Measurements from ENCODE around the gene PLXNB1. TPM values are rescaled to one million over a fixed set of nuclear protein-coding genes. Genes with fewer than 3 reads are reported as not detected.

Gene PLXNB1
- total RNA-seq, 1 donor, result 0.63 TPM

DNA sequence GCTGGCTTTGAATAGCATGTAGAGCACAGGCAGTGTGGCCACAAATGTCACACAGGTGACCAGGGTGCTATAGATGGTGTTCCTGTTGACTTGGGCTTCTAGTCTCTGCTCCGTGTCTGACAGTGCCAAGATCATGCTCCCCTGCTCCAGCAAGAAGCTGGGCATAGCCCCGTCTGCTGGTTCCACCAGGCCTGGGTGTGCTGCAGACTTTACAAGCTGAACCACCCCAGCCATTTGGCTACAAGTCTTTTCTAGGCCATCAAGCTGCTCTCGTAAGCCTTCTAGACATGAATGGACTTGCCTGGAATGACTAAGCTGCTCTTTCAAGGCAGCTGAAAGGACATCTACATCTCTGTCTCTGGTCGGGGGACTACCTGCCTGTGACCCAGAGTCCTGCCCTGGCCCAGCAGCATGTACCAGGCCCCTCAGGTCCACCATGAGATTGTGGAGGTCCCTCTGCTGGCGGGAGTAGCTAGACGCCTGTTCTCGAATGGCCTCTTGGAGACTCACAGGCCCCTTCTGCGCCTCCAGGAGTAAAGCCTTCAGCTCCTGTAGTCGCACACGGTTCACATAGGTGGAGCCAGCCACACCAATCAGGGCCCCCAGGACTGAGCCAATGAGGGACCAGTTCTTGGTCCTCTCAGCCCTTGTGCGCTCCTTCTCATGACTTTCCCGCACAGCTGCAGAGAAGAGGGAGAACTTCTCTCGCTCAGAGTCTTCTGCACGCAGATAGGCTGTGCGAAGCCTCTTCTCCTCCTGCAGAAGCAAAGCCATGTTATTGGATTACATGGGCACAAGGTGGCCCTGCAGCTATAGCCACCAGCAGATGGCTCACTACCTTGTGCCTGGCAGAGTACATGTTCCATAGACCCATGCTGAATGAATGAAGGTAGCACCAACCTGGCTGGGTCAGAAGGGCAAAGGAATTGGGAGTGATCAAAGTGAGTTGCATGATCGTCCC is 2.8 kb upstream of the PLXNB1 start:
- Histone ChIP-seq H3K4me1 (ENCODE audit: insufficient read depth, low read length) (peaks cover 15% of the 10 kb centered on the region), H3K9me3 (ENCODE audit: low read depth, low read length) (no peaks in the 10 kb centered on the region), H3K27me3 (ENCODE audit: insufficient read depth, low read length) (no peaks in the 10 kb centered on the region), H3K4me3 (ENCODE audit: low read length) (no peak overlapping the region)

DNA sequence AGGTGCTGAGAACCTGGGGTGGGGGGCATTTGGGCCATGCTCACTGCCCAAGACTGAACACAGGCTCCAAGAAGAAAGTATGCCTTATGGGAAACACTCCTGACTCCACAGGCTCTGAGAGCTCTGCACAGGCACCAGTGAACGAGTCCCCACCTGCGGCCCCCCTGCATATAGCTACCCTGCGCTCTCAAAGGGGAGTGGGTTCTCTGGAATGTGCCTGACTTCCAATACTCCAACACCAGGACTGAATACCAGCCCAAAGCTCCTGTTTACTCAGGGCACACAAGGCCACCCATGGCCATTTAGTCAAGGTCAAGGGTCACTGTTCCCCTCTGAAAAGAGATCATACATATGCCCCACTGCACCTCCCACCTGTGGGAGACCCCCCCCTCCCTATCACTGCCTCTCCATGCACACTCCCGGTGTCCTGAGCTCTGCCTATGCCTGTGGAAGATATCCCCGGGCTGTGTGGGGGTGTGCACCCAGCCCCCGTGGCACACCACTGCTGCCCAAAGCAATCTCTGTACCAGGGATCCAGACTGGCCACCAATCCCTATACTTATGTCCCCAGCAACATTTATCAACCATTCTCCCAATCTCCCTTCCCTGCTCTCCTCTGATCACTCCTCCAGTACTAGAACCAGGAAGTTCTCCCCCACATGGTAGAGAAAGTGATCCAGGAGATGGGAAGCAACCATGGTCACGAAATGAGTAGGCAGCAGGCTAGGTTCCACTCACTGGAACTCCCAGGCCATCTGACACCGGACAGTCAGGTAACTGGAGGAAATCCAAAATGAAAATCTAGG is 1.5 kb upstream of the PLXNB1 start:
- H3K4me1 ChIP-seq (ENCODE audit: insufficient read depth, low read length), result peaks cover 11% of the 10 kb centered on the region
- no peaks in the 10 kb centered on the region for H3K9me3 ChIP-seq (ENCODE audit: low read depth, low read length)
- H3K4me3 ChIP-seq (ENCODE audit: low read length), result no peak overlapping the region
- no peaks in the 10 kb centered on the region for H3K27me3 ChIP-seq (ENCODE audit: insufficient read depth, low read length)

DNA sequence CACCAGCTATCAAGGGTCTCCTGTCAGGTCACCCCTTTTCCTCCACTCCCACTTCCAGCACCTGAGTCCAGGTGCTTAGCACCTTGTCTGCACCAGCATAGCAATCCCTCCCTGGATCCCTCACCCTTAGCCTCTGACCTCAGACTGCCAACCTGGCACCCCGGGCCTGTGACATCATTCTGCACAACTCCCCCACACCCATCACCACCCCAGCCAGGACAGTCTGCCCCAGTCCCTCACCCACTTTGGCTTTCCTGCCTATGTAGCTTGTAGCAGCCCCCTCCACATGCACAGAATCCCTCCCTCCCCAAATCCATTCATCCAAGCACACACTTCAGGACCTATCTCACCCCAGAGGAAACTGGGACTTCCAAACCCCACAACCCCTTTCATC is 819 bp upstream of the PLXNB1 start:
- no peaks in the 10 kb centered on the region for H3K9me3 ChIP-seq (ENCODE audit: low read depth, low read length)
- H3K27me3 ChIP-seq (ENCODE audit: insufficient read depth, low read length), result no peaks in the 10 kb centered on the region
- H3K4me3 ChIP-seq (ENCODE audit: low read length), result no peak overlapping the region
- peaks cover 7% of the 10 kb centered on the region for H3K4me1 ChIP-seq (ENCODE audit: insufficient read depth, low read length)

DNA sequence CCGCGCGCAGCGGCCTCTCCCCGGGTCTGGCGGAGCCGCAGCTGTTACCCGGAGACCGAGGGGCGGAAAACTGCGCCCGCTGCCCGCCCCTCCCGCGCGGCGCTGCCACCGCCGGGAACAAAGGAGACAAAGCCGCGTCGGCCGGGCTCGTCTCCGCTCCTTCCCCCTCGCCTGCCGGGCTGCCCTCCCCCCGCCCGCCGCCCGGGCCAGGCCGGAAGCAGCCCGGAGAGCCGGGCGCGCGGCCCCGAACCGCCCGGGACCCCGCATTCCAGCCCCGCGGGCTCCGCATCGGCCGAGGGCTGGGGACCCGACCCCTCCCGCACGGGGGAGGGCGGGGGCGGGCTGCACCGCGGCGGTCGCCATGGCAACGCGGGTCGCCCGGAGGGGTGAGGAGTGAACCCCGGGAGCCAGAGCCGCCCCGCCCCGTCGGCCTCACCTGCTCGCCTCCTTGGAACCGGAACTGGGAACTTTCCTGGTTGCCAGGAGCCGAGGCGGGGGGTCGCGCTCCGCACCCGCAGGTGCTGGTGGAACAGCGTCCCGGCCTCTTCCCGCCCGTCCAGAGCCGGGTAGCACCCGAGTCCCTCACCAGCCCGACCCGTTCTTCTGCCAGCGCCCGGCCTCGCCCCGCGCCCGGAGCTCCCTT is 448 bp downstream of the PLXNB1 start:
- Histone ChIP-seq H3K4me1 (ENCODE audit: insufficient read depth, low read length) (peaks cover 7% of the 10 kb centered on the region), H3K4me3 (ENCODE audit: low read length) (peak overlapping the region; percentile 47), H3K27me3 (ENCODE audit: insufficient read depth, low read length) (no peaks in the 10 kb centered on the region), H3K9me3 (ENCODE audit: low read depth, low read length) (no peaks in the 10 kb centered on the region)

DNA sequence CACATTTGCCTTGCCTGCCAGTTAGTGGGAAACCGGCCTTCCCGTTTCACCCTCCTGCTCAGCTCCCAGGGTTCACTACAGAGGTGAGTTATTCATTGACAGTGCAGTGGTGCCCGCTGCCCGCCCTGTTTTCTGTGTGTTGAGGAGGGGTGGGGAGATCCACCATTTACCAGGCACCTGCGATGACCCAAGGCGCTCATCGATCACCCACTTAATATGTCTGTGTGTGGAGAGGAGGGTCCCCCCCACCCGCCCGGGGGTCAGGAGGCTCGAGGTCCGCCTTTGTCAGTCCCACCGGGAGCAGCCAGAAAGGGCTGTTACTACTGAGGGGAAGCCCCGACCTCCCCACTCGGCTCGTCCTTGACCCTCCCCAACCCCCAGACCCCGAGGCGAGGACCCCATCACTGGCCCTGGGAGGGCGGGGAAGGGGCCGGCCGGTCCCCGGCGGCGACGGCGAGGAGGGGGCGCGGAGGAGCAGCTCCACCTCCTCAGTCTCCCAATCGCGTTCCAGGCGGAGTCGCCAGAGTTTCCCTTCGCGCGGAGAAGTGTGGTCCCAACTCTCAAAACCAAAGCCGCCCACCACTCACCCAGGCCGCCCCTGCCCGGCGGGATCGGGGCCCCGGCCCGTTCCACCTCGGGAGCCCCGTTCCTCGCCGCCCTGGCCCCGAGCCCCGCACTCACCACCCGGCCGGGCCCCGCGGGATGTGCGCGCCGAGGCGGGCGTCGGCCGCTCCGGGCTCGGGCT is 1.1 kb downstream of the PLXNB1 start:
- no peaks in the 10 kb centered on the region for H3K27me3 ChIP-seq (ENCODE audit: insufficient read depth, low read length)
- H3K9me3 ChIP-seq (ENCODE audit: low read depth, low read length), result no peaks in the 10 kb centered on the region
- peak overlapping the region; percentile 47 for H3K4me3 ChIP-seq (ENCODE audit: low read length)
- peaks cover 7% of the 10 kb centered on the region for H3K4me1 ChIP-seq (ENCODE audit: insufficient read depth, low read length)

DNA sequence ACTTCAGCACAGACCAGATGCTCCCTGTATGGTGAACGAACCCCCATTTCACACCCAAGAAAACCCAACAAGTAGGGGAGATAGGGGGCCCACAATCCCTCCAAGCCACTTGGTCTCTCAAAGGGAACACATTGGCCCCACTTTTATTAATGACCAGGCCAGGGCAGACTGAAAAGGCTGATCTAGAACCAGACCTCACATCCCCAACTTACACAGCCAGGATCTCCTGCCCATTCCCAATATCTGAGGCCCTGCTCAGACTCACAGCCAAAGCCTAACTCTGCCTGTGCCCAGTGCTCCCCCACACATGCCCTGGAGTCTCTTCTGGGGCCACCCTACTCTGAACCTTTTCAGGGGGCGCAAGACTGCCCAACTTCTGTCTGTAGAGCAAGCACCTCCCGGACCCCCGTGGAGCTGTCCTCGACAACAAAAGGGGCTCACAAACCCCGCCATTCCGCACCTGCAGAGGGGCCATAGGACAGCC is 1.8 kb downstream of the PLXNB1 start:
- Histone ChIP-seq H3K4me1 (ENCODE audit: insufficient read depth, low read length) (peaks cover 7% of the 10 kb centered on the region), H3K4me3 (ENCODE audit: low read length) (no peak overlapping the region), H3K27me3 (ENCODE audit: insufficient read depth, low read length) (no peaks in the 10 kb centered on the region), H3K9me3 (ENCODE audit: low read depth, low read length) (no peaks in the 10 kb centered on the region)

DNA sequence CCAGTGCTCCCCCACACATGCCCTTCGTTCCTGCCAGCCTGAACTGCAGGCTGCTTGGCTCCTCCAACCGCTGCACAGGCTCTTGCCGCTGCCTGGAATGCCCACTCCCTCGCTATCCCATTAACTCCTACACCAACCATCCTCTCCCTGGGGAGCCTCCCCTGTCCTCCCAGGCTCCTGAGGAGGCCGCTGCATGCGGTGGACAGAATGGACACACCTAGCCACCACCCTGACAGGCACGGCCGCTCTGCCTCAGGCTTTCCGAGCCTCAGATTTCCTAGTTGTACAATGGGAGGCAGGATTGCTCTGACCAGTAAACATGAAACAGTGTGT is 2.3 kb downstream of the PLXNB1 start:
- Histone ChIP-seq H3K4me1 (ENCODE audit: insufficient read depth, low read length) (peaks cover 7% of the 10 kb centered on the region), H3K4me3 (ENCODE audit: low read length) (no peak overlapping the region), H3K9me3 (ENCODE audit: low read depth, low read length) (no peaks in the 10 kb centered on the region), H3K27me3 (ENCODE audit: insufficient read depth, low read length) (no peaks in the 10 kb centered on the region)

DNA sequence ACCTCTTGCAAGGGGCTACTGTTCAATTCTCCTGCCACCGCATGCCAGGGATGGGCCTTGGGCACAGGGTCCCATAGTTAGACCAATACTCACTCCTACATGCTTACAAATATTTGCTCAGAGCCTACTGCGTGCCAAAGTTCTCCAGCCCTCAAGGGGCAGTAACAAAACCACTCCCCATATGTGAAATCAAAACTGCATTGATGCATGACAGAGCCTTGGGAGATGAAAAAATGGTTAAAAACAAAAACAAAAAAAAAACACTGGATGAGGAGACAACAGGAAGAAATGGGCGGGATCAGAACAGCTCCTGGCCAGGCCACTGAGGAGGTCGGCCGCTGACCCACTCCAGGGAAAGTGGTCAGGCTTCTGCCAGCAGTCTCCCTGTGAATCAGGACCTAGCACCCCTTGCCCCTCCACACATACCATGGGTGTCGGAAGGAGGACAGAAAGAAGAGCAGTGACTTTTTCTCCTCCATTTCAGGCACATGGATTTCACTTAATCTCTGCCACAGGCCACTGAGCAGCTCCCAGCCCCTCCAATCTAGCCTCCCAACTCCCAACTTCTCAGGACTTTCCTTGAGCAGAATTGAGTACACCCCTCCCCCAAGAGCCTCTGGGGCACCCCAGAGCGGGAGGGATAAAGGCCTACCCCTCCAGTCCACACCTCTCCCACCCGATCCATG is 2.8 kb downstream of the PLXNB1 start:
- Histone ChIP-seq H3K27me3 (ENCODE audit: insufficient read depth, low read length) (no peaks in the 10 kb centered on the region), H3K4me1 (ENCODE audit: insufficient read depth, low read length) (peaks cover 7% of the 10 kb centered on the region), H3K4me3 (ENCODE audit: low read length) (no peak overlapping the region), H3K9me3 (ENCODE audit: low read depth, low read length) (no peaks in the 10 kb centered on the region)

DNA sequence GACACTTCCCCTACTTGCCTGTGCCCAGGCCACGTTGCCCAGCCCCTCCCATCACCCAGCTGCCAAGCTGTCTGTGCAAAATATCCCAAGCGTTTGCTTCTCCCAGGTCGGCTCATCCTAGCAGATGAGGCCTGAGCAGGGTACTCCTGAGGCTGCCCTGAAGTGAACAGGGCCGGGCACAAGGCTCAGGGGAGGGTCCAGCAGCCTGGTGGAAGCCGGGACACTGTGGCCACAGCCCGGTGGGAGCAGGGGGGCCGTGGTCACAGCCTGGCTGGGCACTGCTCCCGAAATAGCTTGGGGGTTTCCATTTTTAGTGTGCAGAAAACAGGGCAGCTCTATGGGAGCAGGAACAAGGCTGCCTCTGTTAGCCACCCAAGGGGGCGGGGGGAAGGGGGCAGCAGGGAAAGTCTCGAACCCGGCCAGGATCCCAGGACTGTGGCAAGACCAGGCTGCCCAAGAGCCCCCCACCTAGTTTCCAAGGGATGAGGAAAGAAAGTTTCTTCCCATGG is 3.4 kb downstream of the PLXNB1 start:
- Histone ChIP-seq H3K4me3 (ENCODE audit: low read length) (no peak overlapping the region), H3K4me1 (ENCODE audit: insufficient read depth, low read length) (peaks cover 7% of the 10 kb centered on the region), H3K9me3 (ENCODE audit: low read depth, low read length) (no peaks in the 10 kb centered on the region), H3K27me3 (ENCODE audit: insufficient read depth, low read length) (no peaks in the 10 kb centered on the region)

DNA sequence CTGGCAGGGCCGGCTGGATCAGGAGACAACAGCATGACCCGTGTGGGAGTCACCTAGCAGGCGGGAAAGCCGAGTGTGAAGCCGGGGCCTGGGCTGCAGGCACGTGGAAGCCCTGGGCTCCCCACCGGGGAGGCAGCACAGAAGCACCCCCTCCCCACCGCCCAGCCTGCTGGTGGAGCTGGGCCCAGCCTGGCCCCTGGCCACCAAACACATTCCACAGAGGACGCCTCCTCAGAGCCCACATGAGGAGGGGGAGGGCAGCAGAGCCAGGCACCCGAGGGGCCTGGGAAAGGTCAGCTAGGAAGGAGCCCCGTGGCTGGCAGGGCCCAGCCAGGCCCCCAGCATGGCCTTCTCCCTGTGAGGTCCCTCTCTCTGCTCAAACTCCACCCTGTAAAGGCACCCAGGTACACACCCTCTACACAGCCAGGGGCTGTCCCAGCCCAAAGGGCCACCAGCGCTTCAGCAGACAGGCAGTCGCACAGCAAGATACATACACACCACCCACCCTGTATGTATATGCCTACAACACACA is 4.5 kb downstream of the PLXNB1 start:
- Histone ChIP-seq H3K4me3 (ENCODE audit: low read length) (no peak overlapping the region), H3K4me1 (ENCODE audit: insufficient read depth, low read length) (peaks cover 7% of the 10 kb centered on the region), H3K27me3 (ENCODE audit: insufficient read depth, low read length) (no peaks in the 10 kb centered on the region), H3K9me3 (ENCODE audit: low read depth, low read length) (no peaks in the 10 kb centered on the region)

DNA sequence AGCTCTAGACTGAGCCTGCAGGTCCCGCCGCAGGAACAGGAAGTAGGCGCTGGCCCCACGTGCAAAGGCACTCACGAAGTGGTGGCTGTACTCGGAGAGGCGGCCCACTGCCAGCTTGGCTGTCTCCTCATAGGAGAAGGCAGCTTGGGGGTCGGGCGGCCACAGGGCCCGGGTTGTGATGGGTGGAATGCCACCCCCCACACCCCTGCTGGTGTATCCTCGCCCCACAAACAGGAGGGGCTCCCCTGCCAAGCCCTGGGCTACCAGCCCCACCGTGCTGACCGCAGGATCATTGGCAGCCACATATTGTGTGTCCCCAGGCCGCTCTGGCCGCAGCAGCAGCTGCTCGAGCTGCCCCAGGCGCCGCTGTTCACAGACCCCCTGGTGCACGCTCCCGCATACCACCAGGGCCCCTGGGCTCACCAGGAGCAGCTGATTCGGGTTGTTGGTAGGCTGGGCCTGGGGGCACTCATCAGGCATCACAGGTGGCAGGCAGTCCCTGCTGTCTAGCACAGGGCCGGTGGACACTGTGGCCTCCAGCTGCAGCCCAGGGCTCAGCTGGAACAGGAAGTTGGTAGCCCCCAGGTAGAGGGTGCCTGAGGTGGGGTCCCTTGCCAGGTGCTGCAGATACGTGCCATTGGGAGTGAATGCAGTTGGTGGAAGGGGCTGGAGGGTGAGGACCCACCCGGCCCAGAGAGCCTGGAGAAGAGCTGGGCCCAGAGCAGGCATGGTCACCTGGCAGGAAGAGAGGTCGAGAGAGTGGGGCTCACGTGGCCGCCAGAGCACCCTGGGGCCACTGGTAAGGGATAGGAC is 5.8 kb downstream of the PLXNB1 start:
- H3K9me3 ChIP-seq (ENCODE audit: low read depth, low read length), result no peaks in the 10 kb centered on the region
- no peaks in the 10 kb centered on the region for H3K4me1 ChIP-seq (ENCODE audit: insufficient read depth, low read length)
- no peaks in the 10 kb centered on the region for H3K27me3 ChIP-seq (ENCODE audit: insufficient read depth, low read length)
- H3K4me3 ChIP-seq (ENCODE audit: low read length), result no peak overlapping the region

DNA sequence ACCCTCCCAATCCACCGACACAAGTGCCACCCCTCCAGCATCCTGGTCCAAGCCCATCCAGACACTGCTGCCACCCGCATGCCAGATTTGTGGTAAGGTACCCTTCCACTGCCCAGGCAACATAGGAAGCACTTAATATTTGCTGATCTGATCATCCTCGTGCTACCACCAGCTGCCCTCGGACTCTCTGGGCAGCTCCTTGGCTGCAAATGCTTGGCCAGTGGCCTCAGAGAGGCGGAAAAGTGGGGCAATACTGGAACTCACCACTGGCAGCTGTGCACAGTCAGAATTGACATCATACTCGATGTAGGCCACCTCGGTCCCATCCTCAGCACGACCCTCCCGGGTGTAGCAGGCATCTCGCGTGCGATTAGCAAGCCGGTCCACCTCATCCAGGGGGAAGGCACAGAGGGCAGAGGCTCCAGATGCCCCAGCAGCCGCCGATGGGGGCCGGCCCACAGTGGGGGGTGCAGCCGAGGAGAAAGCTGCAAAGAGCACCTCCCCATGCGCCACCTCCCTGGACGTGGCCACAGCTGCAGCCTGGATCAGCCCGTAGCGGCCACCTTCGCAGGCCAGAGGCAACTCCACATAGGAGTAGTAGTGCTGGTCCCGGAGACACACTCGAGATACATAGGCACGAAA is 6.5 kb downstream of the PLXNB1 start:
- Histone ChIP-seq H3K4me1 (ENCODE audit: insufficient read depth, low read length) (no peaks in the 10 kb centered on the region), H3K27me3 (ENCODE audit: insufficient read depth, low read length) (no peaks in the 10 kb centered on the region), H3K4me3 (ENCODE audit: low read length) (no peak overlapping the region), H3K9me3 (ENCODE audit: low read depth, low read length) (no peaks in the 10 kb centered on the region)

DNA sequence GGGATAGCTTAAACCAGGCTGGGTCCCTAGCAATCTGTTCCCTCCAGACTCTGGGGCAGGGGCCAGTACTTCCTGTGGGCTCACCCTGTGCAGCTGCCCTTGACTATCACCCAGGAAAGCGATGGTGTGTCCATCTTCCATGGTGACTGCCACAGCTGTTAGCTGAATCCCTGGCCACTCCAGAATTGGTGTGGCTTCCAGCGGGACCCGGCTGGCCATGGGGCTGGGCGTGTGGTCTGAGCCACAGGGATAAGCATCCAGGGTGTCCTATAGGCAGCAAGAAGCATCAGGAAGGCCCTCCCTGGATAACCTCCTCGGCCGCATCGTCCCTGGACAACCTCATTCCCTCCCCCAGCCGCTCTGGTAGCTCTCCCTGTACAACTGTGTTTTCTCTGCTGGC is 7.2 kb downstream of the PLXNB1 start:
- no peaks in the 10 kb centered on the region for H3K27me3 ChIP-seq (ENCODE audit: insufficient read depth, low read length)
- H3K4me1 ChIP-seq (ENCODE audit: insufficient read depth, low read length), result no peaks in the 10 kb centered on the region
- H3K9me3 ChIP-seq (ENCODE audit: low read depth, low read length), result no peaks in the 10 kb centered on the region
- H3K4me3 ChIP-seq (ENCODE audit: low read length), result no peak overlapping the region

All from mononuclear cell (primary cell).